ENCODE measurements around the gene GUK1.

- no peak for TF ChIP-seq CTCF (conservative IDR thresholded peaks at IDR 0.05; ENCODE audit: low read depth, low read length)
- TF ChIP-seq EZH2 (IDR thresholded peaks at IDR 0.05; ENCODE audit: low read length, unreplicated experiment): no peak
- no peak for TF ChIP-seq EZH2phosphoT487 (IDR thresholded peaks at IDR 0.05; ENCODE audit: borderline replicate concordance, low read length)
Observed at GRCh38 chr1:228148196-228148861, 8.2 kb downstream of the GUK1 start.

All from PC-3 (cell line).